Lung (tissue), 12 donors: ENCODE results near the gene FUT7. TPM values are rescaled to one million over a fixed set of nuclear protein-coding genes. Genes with fewer than 3 reads are reported as not detected.

ENCODE experiments used
- ATAC-seq: fragments of 200-7000 bp; cut with Tn5 transposase; one replicate; pipeline ENCODE4 v1.9.1; 2020; ENCODE audit warnings: moderate number of reproducible peaks; ENCODE audit not compliant: insufficient read depth, low FRiP score
- DNase-seq, 3 donors: peaks; one replicate each; pipeline ENCODE4 v3.0.0-alpha.2; 2013 to 2017
- H3K27ac ChIP-seq, 2 donors: one replicate each; pipeline ENCODE4 v1.5.1; 2013; ENCODE audit warnings: mild to moderate bottlenecking in 2 of 2, moderate library complexity in 2 of 2, control low read depth in 1 of 2, inconsistent platforms in 1 of 2, low read depth in 1 of 2, low read length in 1 of 2
- H3K27me3 ChIP-seq, 3 donors: one replicate each; pipeline ENCODE4 v1.5.1; 2013; ENCODE audit warnings: low read length in 2 of 3; ENCODE audit not compliant: control insufficient read depth in 3 of 3, insufficient read depth in 3 of 3
- H3K36me3 ChIP-seq, 4 donors: one replicate each; pipeline ENCODE4 v1.5.1; 2013; ENCODE audit warnings: low read length in 4 of 4, mild to moderate bottlenecking in 1 of 4, moderate library complexity in 1 of 4; ENCODE audit not compliant: control insufficient read depth in 4 of 4, insufficient read depth in 4 of 4
- H3K4me1 ChIP-seq, 5 donors: one replicate each; pipeline ENCODE4 v1.5.1; 2013; ENCODE audit warnings: low read length in 5 of 5, mild to moderate bottlenecking in 2 of 5, moderate library complexity in 1 of 5; ENCODE audit not compliant: control insufficient read depth in 5 of 5, insufficient read depth in 5 of 5
- H3K4me3 ChIP-seq: one replicate; pipeline ENCODE4 v1.5.1; 2013; ENCODE audit warnings: mild to moderate bottlenecking, control low read depth, moderate library complexity
- H3K9ac ChIP-seq, 2 donors: one replicate each; pipeline ENCODE4 v1.5.1; 2013; ENCODE audit warnings: low read length in 2 of 2, control low read depth in 1 of 2; ENCODE audit not compliant: insufficient read depth in 1 of 2
- H3K9me3 ChIP-seq, 4 donors: one replicate each; pipeline ENCODE4 v1.5.1; 2013; ENCODE audit warnings: low read length in 3 of 4, mild to moderate bottlenecking in 1 of 4, moderate library complexity in 1 of 4; ENCODE audit not compliant: control insufficient read depth in 4 of 4, insufficient read depth in 3 of 4
- WGBS, 2 donors: extraction: QIAGEN DNeasy Blood & Tissue Kit; methylation state at CpG; one replicate each; pipeline ENCODE4 v1.1.7; 2013; 5-methylcytosine and 5-hydroxymethylcytosine counted together
- polyA plus RNA-seq, 2 donors: library from polyadenylated mRNA; stranded (reverse); fragments of 200-250 nt; gene quantifications; one replicate each; pipeline ENCODE4 v1.2.1, GENCODE V29; 2013
- total RNA-seq, 2 donors: library from RNA; depleted of rRNA in 1 of 2; stranded (reverse); fragments of >200 nt in 1 of 2; gene quantifications; one replicate each; pipeline ENCODE4 v1.2.1, GENCODE V29; 2014 to 2021
- TF ChIP-seq, protein P1 (sequence below): IDR thresholded peaks from 2 replicates; pipeline ENCODE4 v1.5.1; 2012; ENCODE audit warnings: mild to moderate bottlenecking; ENCODE audit errors: control extremely low read depth, extremely low read depth
- donor health status: control.
- donor health status: control.
- donor health status: Bipolar disorder and iron deficiency.
- donor health status: healthy.
- donor health status: DM: yes; HTN: yes; CAD: no.

FUT7 gene
- total and polyA plus RNA-seq, 4 donors = 0.37 to 5.5 (median 0.73) TPM

DNA sequence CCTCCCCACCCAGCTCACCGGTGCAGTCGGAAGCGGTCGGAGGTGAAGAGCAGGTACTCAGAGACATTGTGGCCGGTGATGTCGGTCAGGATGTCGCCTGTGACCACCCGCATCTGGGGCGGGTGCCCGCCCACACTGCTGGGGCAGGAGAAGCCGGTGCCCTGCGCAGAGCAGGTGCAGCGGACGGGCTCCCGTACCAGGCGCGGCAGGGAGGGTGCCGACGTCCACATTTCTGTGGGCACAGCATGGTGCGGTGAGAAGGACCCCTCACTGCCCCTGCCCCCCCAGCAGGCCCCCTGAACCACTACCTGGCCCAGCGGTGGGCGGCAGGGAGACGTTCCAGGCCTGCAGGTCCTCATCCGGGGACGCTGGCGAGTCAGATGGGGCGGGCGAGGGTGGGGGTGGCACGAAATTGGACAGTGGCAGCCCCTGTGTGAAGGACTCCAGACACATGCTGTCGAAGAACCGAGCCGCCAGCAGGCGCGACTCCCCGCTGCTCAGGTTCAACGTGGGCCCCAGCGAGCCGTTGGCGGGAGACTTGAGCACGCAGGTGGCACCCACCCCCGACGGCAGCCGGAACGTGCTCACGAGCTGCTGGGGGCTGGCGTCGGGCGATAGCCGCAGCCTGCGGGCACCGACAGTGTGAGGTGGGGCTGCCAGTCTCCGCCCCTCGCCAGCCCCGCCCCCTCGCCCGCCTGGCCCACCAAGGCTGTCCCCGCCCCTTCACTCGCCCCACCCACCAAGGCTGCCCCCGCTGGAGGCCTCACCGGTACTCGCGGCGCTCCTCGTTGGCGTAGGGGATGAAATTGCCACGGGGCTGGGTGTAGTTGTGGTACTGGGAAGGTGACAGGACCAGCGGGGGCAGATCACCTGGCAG, 19.0 kb downstream of the FUT7 start:
- no peak for DNase-seq
- 89 to 93% methylated on average over 67 of the region's 67 CpGs for WGBS, 2 donors

DNA sequence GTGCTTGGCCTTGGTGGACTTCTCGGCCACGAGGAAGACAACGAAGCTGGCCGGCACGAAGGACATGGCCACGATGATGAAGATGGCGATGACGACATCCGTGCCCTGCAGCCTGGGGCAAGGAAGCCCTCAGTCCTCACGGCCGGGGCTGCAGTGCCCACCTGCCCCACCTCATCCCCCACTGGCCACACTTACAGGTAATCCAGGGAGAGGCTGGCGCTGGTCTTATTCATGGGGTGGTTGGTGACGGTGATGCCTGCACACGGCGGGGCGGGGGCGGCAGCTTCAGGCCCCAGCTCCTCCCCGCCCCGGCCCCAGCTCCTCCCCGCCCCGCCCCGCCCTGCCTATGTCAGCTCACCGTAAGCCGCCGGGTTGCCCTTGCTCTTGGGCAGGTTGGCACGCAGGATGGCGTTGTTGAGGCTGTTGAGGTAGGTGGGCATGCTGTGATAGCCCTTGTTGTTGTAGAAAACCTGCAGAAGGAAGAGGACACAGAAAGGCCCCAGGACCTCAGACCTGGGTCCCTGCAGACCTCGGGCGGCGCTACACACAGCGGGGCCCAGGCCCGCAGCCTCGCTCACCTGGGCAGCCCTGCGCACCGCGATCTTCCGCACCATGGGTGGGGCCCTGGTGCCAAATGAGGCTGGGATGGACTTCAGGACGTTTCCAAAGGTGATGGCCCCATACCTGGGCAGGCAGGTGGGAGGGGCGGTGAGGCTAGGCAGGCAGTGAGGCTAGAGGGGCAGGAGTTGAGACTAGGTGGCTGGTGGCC, 19.8 kb downstream of the FUT7 start:
- Histone ChIP-seq H3K4me1 (peaks cover 0 to 6% (median 0%) of the 10 kb centered on the region in 5 donors), H3K9me3 (no peaks in the 10 kb centered on the region), H3K4me3 (no peak overlapping the region), H3K27me3 (no peaks in the 10 kb centered on the region), H3K36me3 (peaks cover 0 to 66% (median 9%) of the 10 kb centered on the region in 4 donors), H3K9ac (no peak overlapping the region), H3K27ac (no peak overlapping the region)
- DNase-seq (no peak), ATAC-seq (no peak)
- 93 to 95% methylated on average over 31 to 39 of the region's 39 CpGs for WGBS, 2 donors
- TF ChIP-seq, protein P1, sequence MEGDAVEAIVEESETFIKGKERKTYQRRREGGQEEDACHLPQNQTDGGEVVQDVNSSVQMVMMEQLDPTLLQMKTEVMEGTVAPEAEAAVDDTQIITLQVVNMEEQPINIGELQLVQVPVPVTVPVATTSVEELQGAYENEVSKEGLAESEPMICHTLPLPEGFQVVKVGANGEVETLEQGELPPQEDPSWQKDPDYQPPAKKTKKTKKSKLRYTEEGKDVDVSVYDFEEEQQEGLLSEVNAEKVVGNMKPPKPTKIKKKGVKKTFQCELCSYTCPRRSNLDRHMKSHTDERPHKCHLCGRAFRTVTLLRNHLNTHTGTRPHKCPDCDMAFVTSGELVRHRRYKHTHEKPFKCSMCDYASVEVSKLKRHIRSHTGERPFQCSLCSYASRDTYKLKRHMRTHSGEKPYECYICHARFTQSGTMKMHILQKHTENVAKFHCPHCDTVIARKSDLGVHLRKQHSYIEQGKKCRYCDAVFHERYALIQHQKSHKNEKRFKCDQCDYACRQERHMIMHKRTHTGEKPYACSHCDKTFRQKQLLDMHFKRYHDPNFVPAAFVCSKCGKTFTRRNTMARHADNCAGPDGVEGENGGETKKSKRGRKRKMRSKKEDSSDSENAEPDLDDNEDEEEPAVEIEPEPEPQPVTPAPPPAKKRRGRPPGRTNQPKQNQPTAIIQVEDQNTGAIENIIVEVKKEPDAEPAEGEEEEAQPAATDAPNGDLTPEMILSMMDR = no peak

More for the DNA sequence above, 19.0 kb downstream of the FUT7 start:
- H3K9me3 ChIP-seq = no peaks in the 10 kb centered on the region
- peaks cover 0 to 72% (median 8%) of the 10 kb centered on the region in 4 donors for H3K36me3 ChIP-seq
- H3K4me3 ChIP-seq = no peak overlapping the region
- H3K9ac ChIP-seq = no peak overlapping the region
- H3K4me1 ChIP-seq = no peaks in the 10 kb centered on the region
- no peak for ATAC-seq
- TF ChIP-seq, protein P1 = no peak
- H3K27ac ChIP-seq = no peak overlapping the region
- no peaks in the 10 kb centered on the region for H3K27me3 ChIP-seq

DNA sequence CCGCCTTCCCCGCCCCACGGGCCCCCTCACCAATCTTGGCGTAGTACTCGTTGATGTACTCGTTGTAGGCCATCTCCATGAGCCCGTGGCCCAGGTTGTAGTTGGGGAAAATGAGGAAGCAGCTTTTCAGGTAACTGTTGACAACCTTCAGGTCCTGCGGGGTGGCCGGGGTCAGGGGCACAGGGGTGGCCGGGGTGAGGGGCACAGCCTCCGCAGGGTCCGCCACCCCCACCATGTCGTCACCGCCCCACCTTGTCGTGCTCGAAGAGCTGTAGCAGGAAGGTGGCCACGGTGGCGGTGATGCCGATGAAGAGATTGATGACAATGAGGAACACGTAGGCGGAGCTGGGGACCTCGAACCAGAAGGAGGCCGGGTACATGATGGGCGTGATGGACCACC, 20.7 kb downstream of the FUT7 start:
- H3K4me3 ChIP-seq = no peak overlapping the region
- no peak for ATAC-seq
- peaks cover 0 to 6% (median 0%) of the 10 kb centered on the region in 5 donors for H3K4me1 ChIP-seq
- H3K27ac ChIP-seq = no peak overlapping the region
- DNase-seq = no peak
- H3K9me3 ChIP-seq = no peaks in the 10 kb centered on the region
- H3K27me3 ChIP-seq = no peaks in the 10 kb centered on the region
- TF ChIP-seq, protein P1 = no peak
- WGBS, 2 donors = 94 to 95% methylated on average over 24 of the region's 24 CpGs
- no peak overlapping the region for H3K9ac ChIP-seq
- H3K36me3 ChIP-seq = peaks cover 0 to 57% (median 7%) of the 10 kb centered on the region in 4 donors
